ENCODE results near the gene RUVBL2.
"Not testable (repeated sequence)": the region's sequence is repeated elsewhere in the genome, so short reads cannot be mapped to it uniquely, and the experiment has no call there.

Gene RUVBL2

DNA sequence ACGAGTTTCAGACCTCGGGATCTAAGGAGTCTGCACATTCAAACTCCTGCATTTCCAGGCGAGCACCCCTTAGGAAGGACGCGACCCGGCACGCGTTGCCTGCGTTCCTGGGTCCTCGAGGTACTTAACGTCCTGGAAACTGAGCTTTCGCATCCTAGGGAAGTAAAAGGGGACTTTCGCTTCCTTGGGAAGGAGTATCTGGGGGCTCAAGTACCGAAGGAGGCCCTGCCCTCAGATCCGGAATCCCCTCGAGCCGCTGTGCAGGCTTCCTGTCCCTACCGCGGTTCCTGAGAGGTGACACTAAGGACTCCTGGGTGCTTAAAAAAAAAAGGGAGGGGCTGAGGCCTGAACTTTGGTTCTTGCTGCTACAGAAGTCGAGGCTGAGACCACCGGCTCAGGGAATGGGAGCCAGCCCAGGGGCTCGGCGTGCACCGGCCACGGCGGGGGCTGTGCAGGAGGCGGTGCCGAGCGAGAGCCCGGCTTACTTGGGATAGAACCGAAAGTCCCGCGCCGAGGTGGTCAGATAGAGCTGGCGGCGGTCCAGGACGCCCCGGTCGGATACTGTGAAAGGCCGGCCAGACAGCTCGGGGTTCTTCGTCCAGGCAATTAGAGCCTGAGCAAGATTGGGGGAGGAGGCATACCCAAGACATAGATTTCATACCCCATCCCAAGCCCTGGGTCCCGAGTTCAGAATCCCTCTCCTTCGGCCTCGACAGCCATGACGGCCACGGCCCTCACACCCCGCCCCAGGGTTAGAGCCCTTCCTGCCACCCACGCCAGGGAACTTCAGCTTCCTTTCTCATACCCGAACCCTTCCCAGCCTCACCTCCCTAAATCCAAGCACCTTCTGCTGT is 24.9 kb downstream of the RUVBL2 start:
- not testable (repeated sequence) for DNase-seq

DNA sequence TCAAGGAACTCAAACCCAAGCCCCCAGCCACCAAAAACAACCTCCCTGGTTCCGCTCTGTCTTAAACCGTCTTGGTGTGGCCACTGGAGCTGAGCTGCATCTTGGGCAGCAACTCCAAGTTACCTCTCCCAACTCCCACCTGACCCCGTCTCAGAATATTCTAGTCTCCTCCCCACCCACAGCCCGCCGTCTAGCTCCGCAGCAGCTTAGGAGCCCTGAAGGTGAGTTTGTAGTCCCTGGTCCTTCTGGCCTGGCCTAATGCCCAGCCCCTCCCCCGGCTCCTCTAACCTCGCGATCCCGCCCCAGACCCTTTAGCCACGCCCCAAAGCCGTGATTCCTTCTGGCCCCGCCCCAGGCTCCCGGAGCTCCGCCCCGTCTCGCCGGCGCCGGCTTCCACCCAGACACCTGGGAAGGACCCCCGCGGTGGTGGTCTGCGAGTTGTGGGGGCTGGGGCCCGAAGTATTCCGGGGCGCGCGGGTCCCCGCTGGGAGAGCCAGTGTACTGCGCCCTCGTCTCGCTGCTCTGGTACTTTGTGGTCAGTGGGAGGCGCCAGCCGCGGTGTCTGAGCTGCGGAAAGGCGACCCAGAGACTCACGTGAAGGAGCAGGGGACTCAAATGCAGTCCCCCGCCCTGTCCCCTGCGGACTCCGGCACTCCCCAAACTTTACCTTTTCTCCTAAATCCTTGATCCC is 25.7 kb downstream of the RUVBL2 start:
- no peak for DNase-seq

DNA sequence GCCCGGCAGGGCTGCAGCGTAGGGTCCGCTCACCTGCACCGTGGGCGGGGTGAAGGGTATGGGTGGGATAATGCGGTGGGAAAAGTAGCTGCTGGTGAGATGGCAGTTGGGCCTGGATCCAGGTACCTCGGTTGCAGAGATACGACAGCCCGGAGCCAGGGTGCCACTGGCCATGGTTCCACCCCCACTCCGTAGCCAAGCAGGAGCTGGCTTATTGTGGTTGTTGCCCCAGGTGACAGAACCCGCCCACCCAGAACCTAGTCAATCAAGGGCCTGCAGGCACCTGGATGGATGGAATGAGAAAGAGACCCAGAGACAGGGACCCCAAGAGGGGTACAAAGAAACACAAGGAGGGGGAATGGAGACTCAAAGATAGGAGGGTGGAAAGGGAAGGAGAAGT is 26.7 kb downstream of the RUVBL2 start:
- no peak for DNase-seq

GRCh38 chr19:49020931-49021895 is 27.5 kb downstream of the RUVBL2 start:
- no peak for DNase-seq

GRCh38 chr19:49022116-49022515 is 28.4 kb downstream of the RUVBL2 start:
- no peak for DNase-seq

DNA sequence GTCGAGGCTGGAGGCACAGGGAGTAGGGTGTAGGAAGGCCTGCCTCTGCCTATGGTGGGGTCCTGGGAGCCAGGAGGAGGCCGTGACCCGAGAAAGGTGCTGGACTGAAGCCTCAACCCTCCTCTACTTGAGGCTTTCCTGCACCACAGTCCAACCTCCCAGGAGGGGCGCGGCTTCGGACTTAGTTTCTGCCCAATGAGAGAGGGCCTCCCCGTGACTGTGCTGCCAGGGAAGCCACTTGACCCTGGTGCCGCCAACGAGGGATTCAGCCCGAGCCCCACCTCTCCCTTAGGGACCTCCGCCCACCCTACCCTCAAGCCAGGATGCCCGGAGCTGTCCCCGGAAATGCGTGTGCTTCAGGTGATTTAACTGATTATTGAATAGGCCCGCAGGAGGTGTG is 30.5 kb downstream of the RUVBL2 start, which contains the start of gene CGB3:
Gene CGB3, minus strand, starts transcription at position 101 of the 400 bp plus-strand sequence. CDS start 362 bp downstream, outside the sequence.
- not testable (repeated sequence) for DNase-seq

DNA sequence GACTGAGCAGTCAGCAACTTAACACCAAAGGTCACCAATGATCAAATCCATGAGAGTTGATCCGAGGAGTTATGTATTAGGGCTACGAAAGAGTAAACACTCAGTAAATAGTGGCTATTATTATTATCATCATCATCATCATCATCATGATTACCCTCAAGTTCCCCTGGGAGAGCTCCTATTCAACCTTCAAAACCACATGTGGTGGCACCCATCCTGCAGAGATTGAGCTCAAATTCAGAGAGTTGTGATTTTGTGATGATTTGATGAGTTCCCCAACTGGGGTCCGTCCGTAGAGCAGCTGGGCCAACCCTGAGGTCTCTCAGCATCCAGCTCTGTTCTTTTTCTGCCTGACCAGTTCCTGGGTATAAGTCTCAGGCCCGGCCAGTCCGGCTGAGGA is 31.4 kb downstream of the RUVBL2 start:
- not testable (repeated sequence) for DNase-seq

DNA sequence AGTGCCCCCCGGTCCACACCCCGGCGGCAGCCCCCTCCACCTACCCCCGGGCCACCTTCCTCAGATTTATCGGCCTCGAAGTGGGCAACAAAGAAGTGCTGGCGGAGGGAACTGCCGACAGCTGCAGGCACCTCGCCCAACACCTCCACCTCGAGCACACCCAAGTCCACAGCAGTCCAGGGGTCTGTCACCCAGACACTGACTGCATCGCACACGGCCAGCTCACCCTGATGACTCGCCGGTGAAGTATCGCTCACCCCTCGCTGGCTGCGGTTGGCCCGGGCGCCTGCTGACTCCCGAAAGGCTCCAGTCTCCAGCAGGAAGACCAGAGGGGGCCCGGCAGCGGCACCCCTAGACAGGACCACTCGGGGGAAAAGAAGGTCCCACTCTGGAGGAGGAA is 31.9 kb downstream of the RUVBL2 start:
- DNase-seq = not testable (repeated sequence)

DNA sequence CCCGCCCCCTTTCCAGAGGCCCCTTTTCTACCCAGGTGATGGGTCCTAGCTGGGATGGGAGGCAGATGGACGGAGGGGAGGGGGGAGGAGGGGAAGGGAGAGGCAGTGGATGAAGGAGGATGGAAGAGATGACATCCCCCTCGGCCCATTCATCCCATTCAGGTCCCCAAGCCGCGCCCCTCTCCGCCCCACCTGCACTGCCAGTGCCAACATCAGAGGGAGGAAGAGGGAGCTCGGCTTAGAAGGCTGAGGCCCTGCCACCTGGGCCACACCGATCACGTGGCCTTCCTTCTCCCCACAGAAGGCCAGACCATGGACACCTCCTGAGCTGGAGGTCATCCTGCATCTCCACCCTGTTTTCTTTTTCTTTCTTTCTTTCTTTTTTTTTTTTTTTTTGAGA is 35.0 kb downstream of the RUVBL2 start:
- DNase-seq = not testable (repeated sequence)

GRCh38 chr19:49029749-49030148 is 36.1 kb downstream of the RUVBL2 start:
- DNase-seq = not testable (repeated sequence)

DNA sequence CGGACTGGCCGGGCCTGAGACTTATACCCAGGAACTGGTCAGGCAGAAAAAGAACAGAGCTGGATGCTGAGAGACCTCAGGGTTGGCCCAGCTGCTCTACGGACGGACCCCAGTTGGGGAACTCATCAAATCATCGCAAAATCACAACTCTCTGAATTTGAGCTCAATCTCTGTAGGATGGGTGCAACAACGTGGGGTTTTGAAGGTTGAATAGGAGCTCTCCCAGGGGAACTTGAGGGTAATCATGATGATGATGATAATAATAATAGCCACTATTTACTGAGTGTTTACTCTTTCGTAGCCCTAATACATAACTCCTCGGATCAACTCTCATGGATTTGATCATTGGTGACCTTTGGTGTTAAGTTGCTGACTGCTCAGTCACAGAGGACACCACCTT is 36.6 kb downstream of the RUVBL2 start:
- DNase-seq = not testable (repeated sequence)

- DNase-seq = peak; percentile 9
Observed at GRCh38 chr19:49031642-49032301, 38.1 kb downstream of the RUVBL2 start, which contains the start of gene CGB2. Gene CGB2, plus strand, starts transcription at chr19:49031890. Its CDS starts 206 bp downstream, at chr19:49032096.

DNA sequence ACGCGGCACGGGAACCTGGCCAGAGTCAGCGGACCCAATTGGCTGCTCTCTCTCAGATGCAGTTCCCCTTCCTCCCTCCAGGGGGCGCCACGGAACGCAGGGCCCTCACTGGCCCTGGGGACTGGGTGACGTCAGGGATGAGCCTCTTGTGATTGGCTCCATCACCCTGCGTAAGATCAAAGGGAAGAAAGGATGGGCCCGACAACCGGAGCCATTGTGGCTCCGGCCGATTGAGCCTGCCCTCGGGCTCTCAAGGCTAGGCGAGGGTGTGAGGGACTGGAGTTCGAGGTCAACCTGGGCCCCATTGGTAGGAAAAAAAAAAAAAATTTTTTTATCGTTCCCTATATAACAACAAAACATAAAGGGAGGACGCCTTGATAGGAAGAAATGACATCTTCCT is 43.1 kb downstream of the RUVBL2 start, which contains the start of gene CGB1:
Gene CGB1, minus strand, starts transcription at position 81 of the 400 bp plus-strand sequence. CDS start 184 bp downstream, outside the sequence.
- not testable (repeated sequence) for DNase-seq

GRCh38 chr19:49038111-49038510 is 44.4 kb downstream of the RUVBL2 start:
- DNase-seq = not testable (repeated sequence)

GRCh38 chr19:49038557-49039276 is 45.0 kb downstream of the RUVBL2 start:
- not testable (repeated sequence) for DNase-seq

- not testable (repeated sequence) for DNase-seq
Observed at GRCh38 chr19:49039736-49040135, 46.0 kb downstream of the RUVBL2 start.

- DNase-seq = no peak
Observed at GRCh38 chr19:49042177-49042576, 48.5 kb downstream of the RUVBL2 start.

DNA sequence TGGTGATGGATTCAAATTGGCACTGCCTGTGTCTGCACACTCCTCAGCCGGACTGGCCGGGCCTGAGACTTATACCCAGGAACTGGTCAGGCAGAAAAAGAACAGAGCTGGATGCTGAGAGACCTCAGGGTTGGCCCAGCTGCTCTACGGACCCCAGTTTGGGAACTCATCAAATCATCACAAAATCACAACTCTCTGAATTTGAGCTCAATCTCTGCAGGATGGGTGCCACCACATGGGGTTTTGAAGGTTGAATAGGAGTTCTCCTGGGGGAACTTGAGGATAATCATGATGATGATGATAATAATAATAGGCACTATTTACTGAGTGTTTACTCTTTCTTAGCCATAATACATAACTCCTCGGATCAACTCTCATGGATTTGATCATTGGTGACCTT is 49.0 kb downstream of the RUVBL2 start:
- not testable (repeated sequence) for DNase-seq

- DNase-seq = not testable (repeated sequence)
Observed at GRCh38 chr19:49043548-49043947, 49.9 kb downstream of the RUVBL2 start, which contains the start of gene CGB5. Gene CGB5, plus strand, starts transcription at chr19:49043848. Its CDS starts 362 bp downstream, at chr19:49044210.

DNA sequence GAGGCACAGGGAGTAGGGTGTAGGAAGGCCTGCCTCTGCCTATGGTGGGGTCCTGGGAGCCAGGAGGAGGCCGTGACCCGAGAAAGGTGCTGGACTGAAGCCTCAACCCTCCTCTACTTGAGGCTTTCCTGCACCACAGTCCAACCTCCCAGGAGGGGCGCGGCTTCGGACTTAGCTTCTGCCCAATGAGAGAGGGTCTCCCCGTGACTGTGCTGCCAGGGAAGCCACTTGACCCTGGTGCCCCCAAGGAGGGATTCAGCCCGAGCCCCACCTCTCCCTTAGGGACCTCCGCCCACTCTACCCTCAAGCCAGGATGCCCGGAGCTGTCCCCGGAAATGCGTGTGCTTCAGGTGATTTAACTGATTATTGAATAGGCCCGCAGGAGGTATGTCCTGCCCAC is 55.3 kb downstream of the RUVBL2 start, which contains the start of gene CGB8:
Gene CGB8, minus strand, starts transcription at position 101 of the 400 bp plus-strand sequence. CDS start 372 bp downstream, outside the sequence.
- not testable (repeated sequence) for DNase-seq

DNA sequence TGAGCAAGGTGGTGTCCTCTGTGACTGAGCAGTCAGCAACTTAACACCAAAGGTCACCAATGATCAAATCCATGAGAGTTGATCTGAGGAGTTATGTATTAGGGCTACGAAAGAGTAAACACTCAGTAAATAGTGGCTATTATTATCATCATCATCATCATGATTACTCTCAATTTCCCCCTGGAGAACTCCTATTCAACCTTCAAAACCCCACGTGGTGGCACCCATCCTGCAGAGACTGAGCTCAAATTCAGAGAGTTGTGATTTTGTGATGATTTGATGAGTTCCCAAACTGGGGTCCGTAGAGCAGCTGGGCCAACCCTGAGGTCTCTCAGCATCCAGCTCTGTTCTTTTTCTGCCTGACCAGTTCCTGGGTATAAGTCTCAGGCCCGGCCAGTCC is 56.1 kb downstream of the RUVBL2 start:
- not testable (repeated sequence) for DNase-seq
